Measurements from ENCODE around the gene COL8A2. TPM values are rescaled to one million over a fixed set of nuclear protein-coding genes. Genes with fewer than 3 reads are reported as not detected.

COL8A2 gene
- polyA plus RNA-seq, 1 experiment: 6.8 TPM

- CTCF ChIA-PET: interaction anchor here (1.9 kb wide), 1 partner anchor 14 kb away, joined by 5 read pairs; no protein-coding TSS in a partner anchor
- no peak for TF ChIP-seq CTCF (IDR thresholded peaks at IDR 0.05; ENCODE audit: insufficient read depth, low read depth, low read length)
- DNase-seq (ENCODE audit: low read depth): no peak
- Histone ChIP-seq H3K27me3 (ENCODE audit: control insufficient read depth, insufficient read depth, low read length) (no peaks in the 10 kb centered on the region), H3K4me3 (ENCODE audit: low read depth, low read length) (peak overlapping the region; percentile 96), H3K36me3 (ENCODE audit: control insufficient read depth, insufficient read depth, low read length) (peaks cover 15% of the 10 kb centered on the region)
- POLR2A ChIA-PET: no interaction called here
These were observed 36.8 kb downstream of the COL8A2 start for GRCh38 chr1:36088265-36088576.

- POLR2A ChIA-PET: no interaction called here
These were observed 37.5 kb downstream of the COL8A2 start for GRCh38 chr1:36087233-36088123.

GRCh38 chr1:36086529-36087232 is 38.3 kb downstream of the COL8A2 start:
- CTCF ChIA-PET: interaction anchor here (1.2 to 1.9 kb wide), 4 partner anchors 13 to 257 kb away, joined by 3 to 5 read pairs (median 4); partner anchors contain the start of gene AGO1
- no peak for TF ChIP-seq CTCF (IDR thresholded peaks at IDR 0.05; ENCODE audit: insufficient read depth, low read depth, low read length)
- no peaks in the 10 kb centered on the region for H3K27me3 ChIP-seq (ENCODE audit: control insufficient read depth, insufficient read depth, low read length)
- peaks cover 1% of the 10 kb centered on the region for H3K36me3 ChIP-seq (ENCODE audit: control insufficient read depth, insufficient read depth, low read length)
- DNase-seq (ENCODE audit: low read depth): no peak
- POLR2A ChIA-PET: no interaction called here
- H3K4me3 ChIP-seq (ENCODE audit: low read depth, low read length): no peak overlapping the region

More at GRCh38 chr1:36087233-36088123, 37.5 kb downstream of the COL8A2 start:
- Histone ChIP-seq H3K27me3 (ENCODE audit: control insufficient read depth, insufficient read depth, low read length) (no peaks in the 10 kb centered on the region), H3K4me3 (ENCODE audit: low read depth, low read length) (no peak overlapping the region), H3K36me3 (ENCODE audit: control insufficient read depth, insufficient read depth, low read length) (peaks cover 9% of the 10 kb centered on the region)
- CTCF ChIA-PET: interaction anchor here (1.2 to 1.9 kb wide), 3 partner anchors 14 to 205 kb away, joined by 4 to 5 read pairs (median 4); partner anchors contain the start of gene AGO1
- TF ChIP-seq CTCF (IDR thresholded peaks at IDR 0.05; ENCODE audit: insufficient read depth, low read depth, low read length): no peak
- no peak for DNase-seq (ENCODE audit: low read depth)

GRCh38 chr1:36085686-36086526 is 39.1 kb downstream of the COL8A2 start:
- Histone ChIP-seq H3K4me3 (ENCODE audit: low read depth, low read length) (no peak overlapping the region), H3K36me3 (ENCODE audit: control insufficient read depth, insufficient read depth, low read length) (no peaks in the 10 kb centered on the region; the same call in 1 of the 2 replicates), H3K27me3 (ENCODE audit: control insufficient read depth, insufficient read depth, low read length) (no peaks in the 10 kb centered on the region)
- POLR2A ChIA-PET: no interaction called here
- CTCF ChIA-PET: interaction anchor here (0.6 to 1.3 kb wide), 2 partner anchors 37 to 257 kb away, joined by 3 read pairs; no protein-coding TSS in a partner anchor
- DNase-seq (ENCODE audit: low read depth): no peak
- TF ChIP-seq CTCF (IDR thresholded peaks at IDR 0.05; ENCODE audit: insufficient read depth, low read depth, low read length): no peak
